GM21786 (cell line): ENCODE measurements around the gene ST6GALNAC2.
"Not testable (repeated sequence)": the region's sequence is repeated elsewhere in the genome, so short reads cannot be mapped to it uniquely, and the experiment has no call there.

ENCODE experiments used
- ATAC-seq: cut with Tn5 transposase; IDR thresholded peaks from one replicate; pipeline ENCODE4 v1.9.1; 2021; ENCODE audit not compliant: unreplicated experiment

Gene ST6GALNAC2

DNA sequence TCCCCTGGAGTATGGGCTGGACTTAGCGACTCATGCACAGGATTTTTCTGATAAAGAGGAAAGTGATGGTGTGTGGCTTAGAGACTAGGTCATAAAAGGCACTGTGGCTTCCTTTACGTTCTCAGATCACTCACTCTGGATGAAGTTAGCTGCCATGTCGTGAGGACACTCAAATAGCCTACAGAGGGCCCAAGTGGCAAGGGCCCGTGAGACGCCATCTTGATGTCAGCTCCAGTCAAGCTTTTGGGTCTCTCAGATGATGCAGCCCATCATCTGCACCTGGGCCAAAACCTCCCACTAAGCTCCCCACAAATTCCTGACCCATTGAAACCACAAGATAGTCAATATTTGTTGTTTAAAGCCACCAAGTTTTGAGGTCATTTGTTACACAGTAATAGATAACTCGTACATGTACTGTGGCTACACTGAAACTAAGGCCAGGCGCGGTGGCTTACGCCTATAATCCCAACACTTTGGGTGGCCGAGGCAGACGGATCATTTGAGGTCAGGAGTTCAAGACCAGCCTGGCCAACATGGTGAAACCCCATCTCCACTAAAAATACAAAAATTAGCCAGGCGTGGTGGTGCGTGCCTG is 14.7 kb downstream of the ST6GALNAC2 start:
- ATAC-seq = no peak

DNA sequence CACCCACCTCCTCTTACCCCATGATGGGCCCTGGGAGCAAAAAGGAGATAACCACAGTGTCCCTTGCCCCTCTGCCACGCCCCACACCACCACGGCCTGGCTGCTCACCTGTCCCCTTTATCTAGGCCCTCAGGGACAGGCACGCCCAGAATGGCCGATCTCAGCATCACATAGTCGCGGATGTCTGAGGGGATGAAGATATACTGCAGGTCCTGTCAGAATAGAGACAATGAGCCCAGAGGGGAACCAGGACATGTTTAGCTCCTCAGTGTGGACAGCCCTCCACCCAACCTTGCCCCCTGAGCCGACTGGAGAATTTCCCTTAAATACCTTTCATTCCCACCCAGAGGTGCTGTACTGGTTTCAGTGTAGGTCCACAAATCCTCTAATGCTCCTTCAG is 15.2 kb downstream of the ST6GALNAC2 start:
- no peak for ATAC-seq

DNA sequence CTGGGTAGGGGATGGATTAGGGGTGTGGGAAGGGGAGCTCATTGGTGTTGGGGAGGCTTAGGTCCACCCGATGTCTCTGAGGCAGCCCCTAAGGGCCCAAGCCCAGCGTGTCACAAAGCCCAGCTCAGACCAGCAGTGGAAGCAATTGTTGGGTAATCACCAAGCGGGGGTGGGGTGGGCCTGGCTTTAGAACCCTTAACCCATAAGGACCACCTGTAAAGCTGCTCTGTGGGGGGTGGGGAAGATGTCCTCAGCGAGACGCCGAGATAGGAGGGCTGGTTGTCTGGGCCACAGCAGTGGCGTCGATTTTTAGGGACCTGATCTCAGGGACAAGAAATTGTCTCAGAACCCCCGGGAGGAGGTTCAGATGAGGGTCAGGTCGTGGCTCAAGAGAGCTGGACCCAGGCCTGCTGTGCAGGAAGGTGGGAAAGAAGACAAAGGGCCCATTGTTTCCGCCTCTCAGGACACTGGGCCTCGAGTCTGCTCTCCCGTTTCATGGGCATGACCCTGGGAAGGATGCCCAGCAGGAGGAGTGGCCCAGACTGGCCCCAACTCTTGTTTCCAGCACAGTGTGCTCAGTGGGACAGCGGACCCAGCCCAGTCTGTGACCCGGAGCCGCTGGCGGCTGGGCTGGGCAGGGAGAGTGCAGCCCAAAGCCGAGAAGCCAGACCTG is 15.9 kb downstream of the ST6GALNAC2 start:
- ATAC-seq = no peak

DNA sequence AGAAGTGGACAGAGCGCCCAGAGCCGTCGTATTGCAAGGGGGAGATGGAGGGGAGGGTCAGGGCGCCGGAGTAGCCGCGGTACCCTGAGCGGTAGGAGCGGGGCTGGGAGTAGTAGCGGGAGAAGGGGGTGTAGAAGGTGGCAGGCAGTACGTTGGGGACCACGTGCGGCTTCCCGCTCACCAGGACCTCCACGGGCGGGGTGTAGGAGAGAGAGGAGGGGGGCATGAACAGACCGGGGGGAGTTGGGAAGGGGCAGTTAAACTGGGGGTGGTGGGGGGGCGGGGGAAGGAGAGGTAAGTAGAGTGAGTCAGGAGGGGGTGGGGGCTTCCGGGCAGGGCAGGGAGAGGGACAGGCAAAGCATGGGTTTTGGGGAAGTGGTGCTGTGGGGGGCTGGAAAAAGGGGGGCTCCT is 16.8 kb downstream of the ST6GALNAC2 start:
- no peak for ATAC-seq

DNA sequence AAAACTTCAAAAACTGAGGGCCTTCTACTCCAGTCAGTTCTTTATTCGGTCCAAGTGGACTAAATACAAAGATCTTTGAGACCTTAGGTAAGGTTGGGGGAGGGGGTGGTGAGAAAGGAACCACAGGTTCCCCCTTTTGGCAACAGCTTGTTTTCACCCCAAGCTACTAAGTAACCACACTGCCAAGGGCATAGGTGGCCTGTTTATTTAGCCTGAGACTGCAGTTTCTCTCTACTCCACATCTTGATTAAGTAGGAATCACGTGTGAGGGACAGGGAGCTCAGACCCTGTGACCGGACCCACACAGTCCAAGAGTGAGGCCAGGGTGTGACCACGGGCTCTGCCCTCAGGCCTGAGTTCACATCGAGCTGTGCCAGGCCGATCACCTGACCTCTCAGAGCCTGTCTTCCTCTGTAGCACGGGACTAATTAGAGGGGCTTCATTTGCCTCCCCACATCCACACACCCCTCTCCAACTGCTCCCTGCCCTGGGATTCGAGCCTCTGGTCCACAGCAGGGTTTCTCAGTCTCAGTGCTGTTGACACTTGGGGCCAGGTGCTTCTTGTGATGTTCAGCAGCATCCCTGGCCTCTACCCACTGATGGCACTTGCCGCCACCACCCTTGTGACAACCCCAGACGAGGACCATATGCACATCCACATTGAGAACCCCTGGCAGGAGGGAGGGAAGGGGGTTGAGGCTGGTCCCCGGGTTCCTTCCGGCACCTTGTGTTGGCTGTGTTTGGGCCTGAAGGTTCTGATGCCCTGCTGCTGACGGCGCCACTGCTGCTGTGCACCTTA is 17.8 kb downstream of the ST6GALNAC2 start:
- no peak for ATAC-seq

DNA sequence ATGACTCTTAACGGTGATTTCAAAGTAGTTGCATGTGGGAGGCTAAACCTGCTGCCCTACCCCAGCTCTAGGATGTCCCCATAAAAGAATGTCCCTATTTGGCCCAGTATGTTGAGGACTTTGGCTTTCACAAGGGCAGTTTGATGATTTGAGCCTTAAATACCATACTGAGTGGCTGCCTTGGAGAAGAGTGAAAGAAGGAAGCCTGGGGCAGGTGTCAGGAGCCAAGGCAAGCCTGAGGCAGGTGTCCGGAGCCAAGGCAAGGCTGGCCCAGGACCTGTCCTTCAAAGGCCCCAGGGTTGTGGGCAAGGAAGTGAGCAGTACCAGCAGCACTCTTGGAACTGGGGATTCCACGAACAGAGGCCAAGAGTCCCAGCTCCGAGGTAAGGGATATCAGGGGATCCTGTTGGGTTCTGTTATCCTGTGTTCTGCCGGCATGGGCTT is 18.6 kb downstream of the ST6GALNAC2 start:
- no peak for ATAC-seq

DNA sequence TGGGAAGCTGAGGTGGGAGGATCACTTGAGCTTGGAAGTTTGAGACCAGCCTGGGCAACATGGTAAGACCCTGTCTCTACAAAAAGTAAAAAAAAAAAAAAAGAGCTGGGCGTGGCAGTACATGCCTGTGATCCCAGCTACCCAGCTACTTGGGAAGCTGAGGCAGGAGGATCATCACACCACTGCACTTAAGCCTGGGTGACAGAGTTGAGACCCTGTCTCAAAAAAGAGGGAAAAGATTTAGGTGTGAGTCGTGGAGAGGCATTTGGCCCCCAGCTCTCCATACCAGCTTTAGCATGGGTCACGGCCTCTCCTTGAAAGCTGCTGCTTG is 19.1 kb downstream of the ST6GALNAC2 start:
- no peak for ATAC-seq

DNA sequence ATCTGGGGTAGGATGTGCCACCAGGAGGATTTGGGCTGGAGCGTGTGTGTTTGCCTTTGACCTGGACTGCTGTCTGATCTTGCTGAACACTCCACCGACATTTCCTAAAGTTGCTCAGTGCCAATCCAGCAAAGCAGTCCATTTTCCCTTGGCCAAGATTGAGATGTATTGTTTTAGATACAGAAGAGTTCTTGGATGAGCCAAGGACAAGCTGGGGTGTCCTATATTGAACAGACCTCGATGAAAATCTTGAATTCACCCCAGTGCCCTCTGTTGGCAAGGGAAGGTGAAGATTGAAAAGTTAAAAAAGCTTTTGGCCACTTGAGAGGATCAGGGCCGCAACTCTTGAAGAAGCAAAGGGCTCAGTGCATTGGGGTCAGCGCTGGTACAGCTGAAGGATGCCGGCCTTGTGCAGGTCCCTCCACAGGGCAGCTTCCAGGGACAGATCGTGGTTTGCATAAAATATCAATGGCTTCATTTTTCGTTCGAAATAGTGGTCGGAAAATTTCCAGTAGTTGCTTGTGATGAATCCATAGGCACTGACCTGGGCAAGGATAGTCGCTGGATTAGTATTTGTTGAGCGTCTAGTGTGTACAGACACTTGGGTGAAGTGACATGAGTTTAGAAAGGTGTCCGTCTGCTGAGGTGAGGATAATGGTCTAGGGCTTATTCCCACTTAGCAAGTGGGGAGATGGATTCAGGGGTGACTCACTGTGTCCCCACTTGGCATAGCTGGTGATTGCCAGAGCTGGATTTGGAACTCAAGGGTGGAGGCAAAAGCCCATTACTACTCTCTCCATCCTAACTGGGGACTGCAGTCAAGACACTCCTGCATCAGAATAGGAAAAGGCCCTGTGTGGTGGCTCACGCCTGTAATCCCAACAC is 19.7 kb downstream of the ST6GALNAC2 start:
- no peak for ATAC-seq

DNA sequence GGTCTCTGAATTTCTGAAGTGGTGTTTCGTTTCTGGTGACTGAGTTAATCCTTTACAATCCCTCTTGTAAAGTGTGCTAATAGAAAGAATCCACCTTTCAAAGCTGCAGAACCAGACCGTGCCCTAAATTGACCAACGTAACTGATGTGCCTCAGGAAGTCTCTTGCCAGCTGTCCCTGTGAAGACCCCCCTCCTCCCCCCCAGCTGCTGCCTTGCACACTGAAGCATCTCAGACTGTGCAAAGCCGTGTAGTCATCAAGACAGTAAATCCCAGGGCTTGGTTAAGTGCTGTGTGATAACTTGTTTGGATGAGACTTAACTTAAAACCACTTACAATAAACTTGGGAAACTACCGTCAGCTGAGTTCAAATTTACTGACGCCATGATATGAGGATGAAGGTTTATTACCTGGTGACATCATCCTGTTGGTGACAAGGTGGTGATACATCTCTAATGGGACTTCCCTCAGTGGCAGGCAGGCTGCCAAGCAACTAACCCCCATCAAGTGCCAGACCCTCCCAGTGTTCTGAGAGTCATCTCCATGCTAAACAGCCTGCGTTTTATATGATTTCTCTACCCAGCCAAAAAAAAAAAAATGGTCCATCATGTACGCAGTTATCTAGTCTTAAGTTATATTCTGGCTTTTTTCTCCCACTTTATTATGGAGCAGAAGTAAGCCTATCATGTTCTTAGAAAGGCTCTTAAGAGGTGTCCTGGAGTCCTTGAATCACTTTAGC is 20.5 kb downstream of the ST6GALNAC2 start:
- not testable (repeated sequence) for ATAC-seq

DNA sequence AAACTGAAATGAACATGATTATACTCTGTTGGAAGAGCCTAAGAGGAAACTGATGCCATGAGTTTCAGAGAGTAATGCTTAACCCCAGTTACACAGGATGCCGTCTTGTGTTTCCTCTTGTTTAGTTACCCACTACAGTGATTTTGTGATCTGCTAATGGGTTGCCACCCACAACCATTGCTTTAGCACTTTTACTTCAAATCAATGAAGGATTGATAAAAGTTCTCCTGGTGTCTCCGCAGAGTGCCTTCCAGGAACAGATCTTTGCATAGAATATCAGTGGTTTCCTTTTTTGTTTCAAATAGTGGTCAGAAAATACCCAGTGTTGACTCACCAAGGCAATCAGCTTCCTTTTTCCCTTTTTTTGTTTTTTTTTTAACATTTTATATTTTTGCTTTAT is 22.3 kb downstream of the ST6GALNAC2 start:
- ATAC-seq = not testable (repeated sequence)

DNA sequence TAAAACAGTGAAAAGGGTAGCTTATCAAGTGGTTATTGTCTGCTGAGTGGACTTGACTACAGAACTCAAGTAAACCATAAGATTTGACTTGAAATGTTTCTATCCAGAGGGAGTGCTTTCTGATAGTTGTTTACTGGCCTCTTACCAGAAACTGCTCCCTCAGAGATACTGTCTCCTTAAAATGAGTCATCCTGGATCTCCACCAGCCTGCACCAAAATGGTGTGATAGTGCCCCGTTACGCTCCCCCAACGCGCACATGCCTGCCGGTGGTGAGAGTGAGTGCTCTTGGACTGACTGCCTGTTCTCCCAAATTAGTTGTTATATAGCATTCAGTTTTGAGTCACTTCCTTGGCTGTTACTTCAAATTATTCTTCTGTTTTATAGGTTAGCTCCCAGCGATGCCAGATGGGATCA is 22.9 kb downstream of the ST6GALNAC2 start:
- ATAC-seq = no peak

DNA sequence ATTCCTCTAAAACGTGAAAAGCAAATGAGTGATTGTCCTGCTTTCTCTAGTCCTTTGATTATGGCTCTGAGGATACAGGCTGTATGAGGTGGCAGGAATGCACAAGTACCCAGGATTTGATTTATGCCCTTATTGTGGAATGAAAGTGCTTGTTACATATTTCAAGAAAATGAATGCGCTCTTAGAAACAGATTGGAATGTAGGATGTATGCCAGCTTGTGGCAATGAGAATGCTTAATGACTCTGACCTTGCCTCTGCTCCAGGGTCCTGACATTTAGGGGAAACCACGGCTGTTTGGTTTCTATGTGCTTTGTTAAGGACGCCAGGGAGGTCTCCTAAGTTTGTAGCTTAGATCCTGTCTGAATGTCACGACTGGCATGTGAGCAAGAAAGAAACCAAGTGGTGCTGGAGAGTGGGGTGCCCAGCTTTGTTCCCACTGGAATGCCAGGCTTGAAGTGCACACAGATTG is 23.8 kb downstream of the ST6GALNAC2 start:
- ATAC-seq = no peak

DNA sequence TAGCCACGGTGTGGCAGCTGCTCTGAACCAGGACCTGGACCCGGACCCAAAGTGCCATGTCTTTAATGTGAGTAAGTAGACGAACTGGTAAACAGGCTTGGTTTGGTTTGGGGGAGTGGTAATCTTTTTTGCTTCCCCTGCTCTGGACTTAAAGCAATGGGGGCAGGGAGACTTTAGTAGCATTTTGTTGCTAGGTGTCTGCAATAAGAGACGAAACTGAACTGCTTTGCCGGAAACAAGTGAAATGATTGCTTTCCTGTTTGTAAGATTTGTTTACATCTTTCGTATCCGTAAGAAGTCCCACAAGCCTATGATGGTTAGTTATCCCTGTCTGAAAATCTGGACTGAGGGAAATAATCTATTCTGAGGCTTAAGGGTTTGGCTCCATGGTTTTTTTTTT is 24.3 kb downstream of the ST6GALNAC2 start:
- no peak for ATAC-seq

DNA sequence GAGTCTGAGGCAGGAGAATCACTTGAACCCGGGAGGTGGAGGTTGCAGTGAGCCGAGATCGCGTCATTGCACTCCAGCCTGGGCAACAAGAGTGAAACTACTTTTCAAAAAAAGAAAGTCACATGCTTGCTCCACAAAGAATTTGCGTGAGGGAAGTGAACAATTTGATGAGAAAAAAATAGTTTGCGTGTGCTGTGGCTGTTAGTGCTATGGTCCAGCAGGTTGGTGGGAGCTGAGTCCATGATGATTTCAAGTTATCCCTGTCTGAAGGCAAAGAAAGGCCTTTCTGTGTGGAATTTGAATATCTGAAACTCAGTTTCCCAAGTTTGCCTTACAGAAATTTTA is 24.8 kb downstream of the ST6GALNAC2 start:
- no peak for ATAC-seq

DNA sequence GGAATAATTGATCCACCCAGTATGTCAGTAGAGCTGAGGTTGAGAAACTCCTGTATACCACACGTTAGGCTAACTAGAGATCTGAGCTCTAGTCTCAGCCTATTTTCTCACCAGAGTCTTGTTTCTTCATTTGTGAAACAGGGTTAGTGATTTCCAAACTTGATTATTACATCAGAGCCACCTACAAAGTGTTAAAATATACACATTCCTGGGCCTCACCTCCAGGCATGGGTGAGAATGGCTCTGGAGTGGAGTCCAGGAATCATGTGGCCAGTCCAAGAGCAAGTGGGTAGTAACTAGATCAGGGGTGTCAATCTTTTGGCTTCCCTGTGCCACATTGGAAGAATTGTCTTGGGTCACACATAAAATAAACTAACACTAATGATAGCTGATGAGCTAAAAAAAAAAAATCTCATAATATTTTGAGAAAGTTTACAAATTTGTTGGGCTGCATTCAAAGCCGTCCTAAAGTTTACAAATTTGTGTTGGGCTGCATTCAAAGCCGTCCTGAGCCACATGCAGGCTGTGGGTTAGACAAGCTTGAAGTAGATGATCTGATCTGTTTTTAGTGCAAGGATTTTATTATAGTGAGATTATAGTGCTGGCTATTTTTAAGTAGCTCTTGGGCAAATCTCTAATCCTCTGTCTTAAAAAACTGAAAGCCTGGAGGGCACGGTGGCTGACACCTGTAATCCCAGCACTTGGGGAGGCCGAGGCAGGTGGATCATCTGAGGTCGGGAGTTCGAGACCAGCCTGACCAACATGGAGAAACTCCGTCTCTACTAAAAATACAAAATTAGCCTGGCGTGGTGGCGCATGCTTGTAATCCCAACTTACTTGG is 25.4 kb downstream of the ST6GALNAC2 start:
- no peak for ATAC-seq

DNA sequence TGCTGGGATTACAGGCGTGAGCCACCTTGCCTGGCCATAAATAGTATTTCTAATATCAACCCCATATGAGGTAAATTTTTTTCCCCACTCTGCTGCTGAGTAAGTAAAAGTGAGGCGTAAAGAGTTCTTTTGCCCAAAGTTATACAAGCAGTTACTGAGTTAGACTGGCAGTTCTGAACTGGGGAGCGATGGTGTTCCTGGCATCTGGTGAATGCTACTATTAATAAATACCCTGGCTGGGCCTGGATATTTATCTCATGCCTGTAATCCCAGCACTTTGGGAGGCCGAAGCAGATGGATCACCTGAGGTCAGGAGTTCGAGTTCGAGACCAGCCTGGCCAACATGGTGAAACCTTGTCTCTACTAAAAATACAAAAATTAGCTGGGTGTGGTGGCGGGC is 26.2 kb downstream of the ST6GALNAC2 start:
- not testable (repeated sequence) for ATAC-seq

DNA sequence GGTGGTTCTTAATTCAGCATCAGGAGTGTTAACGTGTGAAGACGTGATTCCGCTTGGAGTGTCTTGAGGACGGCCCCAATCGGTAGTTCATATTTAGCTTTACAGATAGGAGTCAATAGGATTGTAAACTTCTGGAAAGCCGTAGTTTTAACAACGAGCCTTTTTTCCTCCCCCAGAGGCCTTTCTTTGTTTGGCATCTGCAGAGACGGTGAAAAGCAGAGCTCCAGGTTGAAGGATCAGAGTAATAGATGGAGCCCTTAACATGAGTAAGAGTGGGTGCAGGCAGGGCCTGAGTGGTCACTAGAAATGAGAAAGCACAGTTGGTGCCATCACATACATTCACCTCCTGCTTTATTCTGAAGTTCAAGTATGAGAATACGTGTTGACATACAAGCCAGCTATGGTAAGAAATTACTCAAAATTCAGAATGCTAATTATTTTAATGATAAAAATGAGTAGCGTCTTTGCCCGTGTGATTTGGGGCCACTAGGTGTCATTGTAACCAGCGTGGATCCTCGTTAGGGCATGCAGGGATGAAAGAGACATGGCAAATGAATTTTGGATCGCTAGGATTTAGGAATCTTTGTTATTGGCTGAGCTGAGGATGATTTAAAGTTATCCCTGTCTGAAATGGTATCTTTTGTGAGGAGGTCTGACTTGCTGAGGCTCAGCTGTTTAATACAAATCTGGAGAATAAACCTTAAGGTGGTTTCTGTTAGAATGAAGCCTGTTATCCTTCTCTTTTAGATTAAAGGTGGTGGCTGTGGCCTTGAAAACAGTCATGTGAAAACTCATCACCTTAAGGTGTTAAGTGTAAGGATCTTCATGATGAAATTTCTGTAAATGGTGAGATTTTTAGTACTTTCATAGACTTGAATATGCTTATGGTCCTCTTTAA is 27.2 kb downstream of the ST6GALNAC2 start:
- no peak for ATAC-seq

DNA sequence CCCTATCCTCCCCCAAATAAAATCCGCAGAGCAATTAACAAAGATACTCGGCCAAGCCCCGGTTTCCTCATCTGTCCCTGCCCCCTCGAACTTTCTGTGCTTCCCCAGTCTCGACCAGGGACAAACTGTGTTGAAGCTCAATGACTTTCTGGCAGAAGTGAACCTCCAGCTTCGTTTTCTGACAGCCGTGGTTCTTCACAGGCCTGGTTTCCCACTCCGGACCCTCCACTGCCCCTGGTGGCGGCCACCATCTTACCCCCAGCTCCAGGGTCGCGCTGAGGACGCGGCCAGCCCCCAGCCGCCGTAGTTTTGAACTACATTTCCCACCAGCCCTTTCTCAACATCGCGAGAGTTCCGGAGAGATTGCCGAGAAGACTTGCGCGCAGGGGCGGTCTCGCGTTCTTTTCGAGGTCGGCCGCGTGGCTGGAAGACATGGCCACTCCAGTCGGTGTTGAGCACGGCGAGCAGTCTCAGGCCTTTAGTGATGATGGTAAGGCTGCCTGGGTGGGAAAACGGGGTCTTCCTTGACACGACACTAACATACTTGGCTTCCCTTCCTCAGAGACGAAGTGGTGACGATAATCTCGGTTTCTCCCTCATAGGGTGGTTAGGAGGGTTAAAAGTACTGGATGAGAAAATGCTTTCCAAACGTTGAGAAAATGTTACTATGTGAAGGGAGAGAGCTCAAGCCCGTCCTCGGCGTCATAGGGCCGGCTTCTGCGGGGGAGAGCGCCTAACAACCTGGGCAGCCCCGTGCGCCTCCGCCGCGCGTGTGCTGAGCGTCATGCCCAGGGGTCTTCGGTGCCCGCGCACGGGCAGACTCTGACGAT is 28.1 kb downstream of the ST6GALNAC2 start:
- ATAC-seq = peak; percentile 87
